Measurements from ENCODE around the gene E2F2. TPM values are rescaled to one million over a fixed set of nuclear protein-coding genes. Genes with fewer than 3 reads are reported as not detected.

Gene E2F2
- total and polyA plus RNA-seq, 2 experiments from 2014 or later = 0.85 to 1.2 TPM

- TF ChIP-seq CTCF (IDR thresholded peaks at IDR 0.05; ENCODE audit: poor library complexity) (no peak), EZH2 (IDR thresholded peaks at IDR 0.05; ENCODE audit: borderline replicate concordance) (no peak), EZH2phosphoT487 (IDR thresholded peaks at IDR 0.05; ENCODE audit: low read depth, severe bottlenecking, unreplicated experiment) (no peak)
- peak overlapping the region; percentile 99 for H3K27ac ChIP-seq
- peak overlapping the region; percentile 83 for H3K4me2 ChIP-seq
- H3K36me3 ChIP-seq (replicated peaks; ENCODE audit: insufficient read depth, low read depth) = no peaks in the 10 kb centered on the region
- H3K4me3 ChIP-seq = no peak overlapping the region
- peaks cover under 1% of the 10 kb centered on the region for H4K20me1 ChIP-seq (ENCODE audit: insufficient read depth, poor library complexity, severe bottlenecking)
- H3K4me1 ChIP-seq (ENCODE audit: insufficient read depth) = peaks cover 40% of the 10 kb centered on the region
- H3K9me2 ChIP-seq (replicated peaks; ENCODE audit: insufficient read depth) = no peaks in the 10 kb centered on the region
- peak overlapping the region; percentile 52 for H2AFZ ChIP-seq
- no peak for DNase-seq (ENCODE audit: low spot score)
- no peaks in the 10 kb centered on the region for H3K9me3 ChIP-seq (ENCODE audit: low read depth)
- H3K27me3 ChIP-seq = no peaks in the 10 kb centered on the region
- peaks cover 17% of the 10 kb centered on the region for H3K79me2 ChIP-seq
- 62% methylated on average over 21 of the region's 21 CpGs for WGBS (ENCODE audit: low lambda C conversion rate, missing lambda C conversion rate)
These were observed 22.4 kb upstream of the E2F2 start for GRCh38 chr1:23553231-23554126.

- H3K36me3 ChIP-seq (replicated peaks; ENCODE audit: insufficient read depth, low read depth) = no peaks in the 10 kb centered on the region
- H3K79me2 ChIP-seq = peaks cover under 1% of the 10 kb centered on the region
- H3K9me3 ChIP-seq (ENCODE audit: low read depth) = no peaks in the 10 kb centered on the region
- H2AFZ ChIP-seq = no peak overlapping the region
- no peaks in the 10 kb centered on the region for H3K27me3 ChIP-seq
- no peak overlapping the region for H3K4me3 ChIP-seq
- WGBS (ENCODE audit: low lambda C conversion rate, missing lambda C conversion rate) = 69% methylated on average over 4 of the region's 4 CpGs
- H3K9me2 ChIP-seq (replicated peaks; ENCODE audit: insufficient read depth) = no peaks in the 10 kb centered on the region
- DNase-seq (ENCODE audit: low spot score) = no peak
- H3K4me1 ChIP-seq (ENCODE audit: insufficient read depth) = peaks cover 46% of the 10 kb centered on the region
- no peak overlapping the region for H3K27ac ChIP-seq
- TF ChIP-seq EZH2 (IDR thresholded peaks at IDR 0.05; ENCODE audit: borderline replicate concordance) = no peak
- no peak for TF ChIP-seq EZH2phosphoT487 (IDR thresholded peaks at IDR 0.05; ENCODE audit: low read depth, severe bottlenecking, unreplicated experiment)
- no peak for TF ChIP-seq CTCF (IDR thresholded peaks at IDR 0.05; ENCODE audit: poor library complexity)
- no peak overlapping the region for H3K4me2 ChIP-seq
- no peaks in the 10 kb centered on the region for H4K20me1 ChIP-seq (ENCODE audit: insufficient read depth, poor library complexity, severe bottlenecking)
These were observed 20.8 kb upstream of the E2F2 start for GRCh38 chr1:23551849-23552248.

- Histone ChIP-seq H3K27ac (no peak overlapping the region), H3K4me3 (no peak overlapping the region), H3K9me2 (replicated peaks; ENCODE audit: insufficient read depth) (no peaks in the 10 kb centered on the region), H3K4me1 (ENCODE audit: insufficient read depth) (peaks cover 25% of the 10 kb centered on the region), H3K79me2 (no peaks in the 10 kb centered on the region), H3K9me3 (ENCODE audit: low read depth) (no peaks in the 10 kb centered on the region), H3K36me3 (replicated peaks; ENCODE audit: insufficient read depth, low read depth) (no peaks in the 10 kb centered on the region), H4K20me1 (ENCODE audit: insufficient read depth, poor library complexity, severe bottlenecking) (no peaks in the 10 kb centered on the region), H3K4me2 (no peak overlapping the region), H3K27me3 (no peaks in the 10 kb centered on the region), H2AFZ (no peak overlapping the region)
- no peak for TF ChIP-seq EZH2phosphoT487 (IDR thresholded peaks at IDR 0.05; ENCODE audit: low read depth, severe bottlenecking, unreplicated experiment)
- no peak for TF ChIP-seq EZH2 (IDR thresholded peaks at IDR 0.05; ENCODE audit: borderline replicate concordance)
- TF ChIP-seq CTCF (IDR thresholded peaks at IDR 0.05; ENCODE audit: poor library complexity) = no peak
- 81% methylated on average over 8 of the region's 9 CpGs for WGBS (ENCODE audit: low lambda C conversion rate, missing lambda C conversion rate)
- DNase-seq (ENCODE audit: low spot score) = no peak
These were observed 17.7 kb upstream of the E2F2 start for GRCh38 chr1:23548704-23549143.
